Type B pancreatic cell (in vitro differentiated cells): ENCODE results near the gene TSC22D4. TPM values are rescaled to one million over a fixed set of nuclear protein-coding genes. Genes with fewer than 3 reads are reported as not detected.
A peak's percentile ranks its signal among the peaks of the same experiment; 100 is the strongest.

Experiments used
- DNase-seq: peaks from one replicate; pipeline ENCODE4 v3.0.0; 2021; ENCODE audit warnings: mixed read lengths; ENCODE audit not compliant: unreplicated experiment; ENCODE audit errors: extremely low spot score
- H3K27ac Mint-ChIP-seq: 2 replicates; pipeline ENCODE4 v1.8.0; 2021; ENCODE audit warnings: mild to moderate bottlenecking, mixed read lengths
- H3K27me3 Mint-ChIP-seq: 2 replicates; pipeline ENCODE4 v1.8.0; 2021; ENCODE audit warnings: mixed read lengths
- H3K36me3 Mint-ChIP-seq: 2 replicates; pipeline ENCODE4 v1.8.0; 2021; ENCODE audit warnings: mixed read lengths
- H3K4me1 Mint-ChIP-seq: one replicate; pipeline ENCODE4 v1.8.0; 2021; ENCODE audit warnings: mixed read lengths; ENCODE audit not compliant: unreplicated experiment
- H3K4me3 Mint-ChIP-seq: 2 replicates; pipeline ENCODE4 v1.8.0; 2021; ENCODE audit warnings: mild to moderate bottlenecking, mixed read lengths
- H3K9me3 Mint-ChIP-seq: 2 replicates; pipeline ENCODE4 v1.8.0; 2021; ENCODE audit warnings: mixed read lengths
- CTCF ChIP-seq: fragments of 200-600 bp; sonication (generic); conservative IDR thresholded peaks from 2 replicates; pipeline ENCODE4 v1.5.0; 2021; ENCODE audit warnings: antibody characterized with exemption, mild to moderate bottlenecking
- total RNA-seq: library from RNA; stranded (reverse); gene quantifications from 2 replicates; pipeline ENCODE4 v1.2.1, GENCODE V29; 2021; ENCODE audit warnings: low replicate concordance

Gene TSC22D4
- total RNA-seq, 1 donor from 2014 or later, result 45.3 TPM

DNA sequence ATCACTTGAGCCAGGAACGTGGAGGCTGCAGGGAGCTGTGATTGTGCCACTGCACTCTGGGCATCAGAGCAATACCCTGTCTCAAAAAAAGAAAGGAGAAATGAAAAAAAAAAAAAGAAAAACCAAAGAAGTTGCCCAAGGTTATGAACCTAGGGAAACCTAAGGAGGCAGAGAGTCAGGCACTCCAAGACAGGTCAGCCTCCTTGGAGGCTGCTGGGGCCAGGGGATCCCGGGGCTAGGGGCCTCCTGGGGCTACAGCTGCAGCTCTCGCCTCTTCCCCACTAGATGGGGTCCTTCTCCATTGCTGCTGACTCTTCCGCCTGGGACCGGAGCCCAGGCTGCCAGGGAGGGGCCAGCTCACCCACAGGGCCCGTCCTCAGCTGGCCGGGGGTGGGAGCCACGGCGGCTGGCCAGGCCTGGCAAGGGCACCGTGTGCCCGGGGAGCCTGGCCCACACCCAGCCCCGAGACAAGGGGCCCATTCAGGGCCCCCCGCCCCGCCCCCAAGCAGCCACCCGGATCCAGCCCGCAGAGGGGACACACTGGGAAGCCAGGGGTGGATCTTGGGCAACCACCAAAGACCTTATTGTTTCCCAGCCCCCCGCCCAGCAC, 13.2 kb downstream of the TSC22D4 start:
- Mint-ChIP-seq H3K36me3 (peaks cover 4% of the 10 kb centered on the region), H3K4me1 (no peaks in the 10 kb centered on the region), H3K9me3 (no peaks in the 10 kb centered on the region), H3K27me3 (no peaks in the 10 kb centered on the region), H3K4me3 (no peak overlapping the region), H3K27ac (no peak overlapping the region)
- peak; percentile 71 for TF ChIP-seq CTCF
- DNase-seq, result no peak

DNA sequence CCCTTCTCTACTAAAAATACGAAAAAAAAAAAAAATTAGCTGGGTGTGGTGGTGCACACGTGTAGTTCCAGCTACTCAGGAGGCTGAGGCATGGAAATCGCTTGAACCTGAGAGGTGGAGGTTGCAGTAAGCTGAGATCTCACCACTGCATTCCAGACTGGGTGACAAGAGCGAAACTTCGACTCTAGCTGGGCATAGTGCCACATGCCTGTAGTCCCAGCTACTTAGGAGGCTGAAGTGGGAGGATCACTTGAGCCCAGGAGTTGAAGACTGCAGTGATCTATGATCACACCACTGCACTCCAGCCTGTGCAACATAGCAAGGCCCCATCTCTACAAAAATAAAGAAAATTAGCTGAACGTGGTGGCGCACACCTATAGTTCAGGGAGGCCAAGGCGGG, 13.7 kb downstream of the TSC22D4 start:
- Mint-ChIP-seq H3K4me3 (no peak overlapping the region), H3K27ac (no peak overlapping the region), H3K36me3 (peaks cover 4% of the 10 kb centered on the region), H3K9me3 (no peaks in the 10 kb centered on the region), H3K27me3 (no peaks in the 10 kb centered on the region), H3K4me1 (no peaks in the 10 kb centered on the region)
- DNase-seq, result no peak
- TF ChIP-seq CTCF, result no peak

DNA sequence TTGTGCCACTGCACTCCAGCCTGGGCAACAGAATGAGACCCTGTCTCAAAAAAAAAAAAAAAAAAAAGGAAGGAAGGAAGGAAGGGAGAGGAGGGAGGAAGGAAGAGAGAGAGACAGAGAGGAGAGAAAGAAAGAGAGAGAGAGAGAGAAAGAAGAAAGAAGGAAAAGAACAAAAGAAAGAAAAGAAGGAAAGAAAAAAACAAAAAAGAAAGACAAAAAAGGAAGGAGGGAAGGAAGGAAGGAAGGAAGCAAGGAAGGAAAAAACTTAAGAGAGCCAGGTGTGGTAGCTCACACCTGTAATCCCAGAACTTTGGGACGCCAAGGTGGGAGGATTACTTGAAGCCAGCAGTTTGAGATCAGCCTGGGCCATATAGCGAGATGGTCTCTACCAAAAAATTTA, 14.2 kb downstream of the TSC22D4 start:
- no peak for DNase-seq
- no peaks in the 10 kb centered on the region for H3K9me3 Mint-ChIP-seq
- H3K27ac Mint-ChIP-seq, result no peak overlapping the region
- no peak for TF ChIP-seq CTCF
- H3K27me3 Mint-ChIP-seq, result no peaks in the 10 kb centered on the region
- peaks cover 4% of the 10 kb centered on the region for H3K36me3 Mint-ChIP-seq
- H3K4me3 Mint-ChIP-seq, result no peak overlapping the region
- H3K4me1 Mint-ChIP-seq, result no peaks in the 10 kb centered on the region

DNA sequence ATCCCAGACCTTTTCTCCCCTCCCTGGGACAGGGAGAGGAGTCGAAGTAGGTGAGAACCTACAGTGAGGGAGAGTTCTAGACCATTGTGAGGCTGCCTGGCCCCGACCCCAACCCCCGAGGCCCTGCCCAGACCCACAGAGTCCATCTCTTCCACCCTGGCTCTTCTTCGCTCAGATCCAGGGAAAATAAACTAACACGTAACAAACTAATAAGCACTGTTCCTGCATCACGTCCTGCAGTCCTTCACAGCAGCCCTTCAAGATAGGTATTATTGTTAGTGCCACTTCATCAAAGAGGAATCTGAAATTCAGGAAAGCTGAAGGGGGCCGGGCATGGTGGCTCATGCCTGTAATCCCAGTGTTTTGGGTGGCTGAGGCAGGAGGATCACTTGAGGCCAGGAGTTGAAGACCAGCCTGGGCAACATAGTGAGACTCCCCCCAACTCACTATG, 14.8 kb downstream of the TSC22D4 start, which contains the start of gene SPACDR:
Gene SPACDR (minus strand): TSS at position 51 of the 451 bp plus-strand sequence. CDS start 235 bp downstream, outside the sequence.
- Mint-ChIP-seq H3K9me3 (no peaks in the 10 kb centered on the region), H3K27ac (no peak within 1 kb of the TSS)

DNA sequence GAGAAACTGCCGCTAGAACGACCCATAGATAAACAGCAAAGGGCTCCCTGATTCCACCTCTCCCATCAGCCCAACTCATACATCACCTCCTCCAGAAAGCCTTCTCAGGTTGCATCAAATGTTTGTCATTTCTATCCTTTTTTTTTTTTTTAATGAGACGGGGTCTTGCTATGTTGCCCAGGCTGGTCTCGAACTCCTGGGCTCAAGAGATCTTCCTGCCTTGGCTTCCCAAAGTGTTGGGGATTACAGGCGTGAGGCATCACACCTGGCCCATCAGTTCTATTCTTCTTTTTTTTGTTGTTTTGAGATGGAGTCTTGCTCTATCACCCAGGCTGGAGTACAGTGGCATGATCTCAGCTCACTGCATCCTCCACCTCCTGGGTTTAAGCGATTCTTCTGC, 22.0 kb downstream of the TSC22D4 start:
- H3K4me1 Mint-ChIP-seq, result no peaks in the 10 kb centered on the region
- H3K4me3 Mint-ChIP-seq, result no peak overlapping the region
- TF ChIP-seq CTCF, result no peak
- no peak overlapping the region for H3K27ac Mint-ChIP-seq
- H3K9me3 Mint-ChIP-seq, result no peaks in the 10 kb centered on the region
- H3K36me3 Mint-ChIP-seq, result peaks cover 3% of the 10 kb centered on the region
- no peak for DNase-seq
- no peaks in the 10 kb centered on the region for H3K27me3 Mint-ChIP-seq

More for the DNA sequence above, 14.8 kb downstream of the TSC22D4 start, which contains the start of gene SPACDR:
- no peak for DNase-seq
- Mint-ChIP-seq H3K4me1 (no peaks in the 10 kb centered on the region), H3K36me3 (peaks cover 4% of the 10 kb centered on the region), H3K4me3 (no peak within 1 kb of the TSS), H3K27me3 (no peaks in the 10 kb centered on the region)
- no peak for TF ChIP-seq CTCF
